GM21717 (cell line): ENCODE measurements around the gene ADGRF1.
"Not testable (repeated sequence)": the region's sequence is repeated elsewhere in the genome, so short reads cannot be mapped to it uniquely, and the experiment has no call there.

ENCODE experiments used
- ATAC-seq: cut with Tn5 transposase; IDR thresholded peaks from one replicate; pipeline ENCODE4 v1.9.1; 2021; ENCODE audit warnings: mild to moderate bottlenecking, moderate library complexity; ENCODE audit not compliant: unreplicated experiment

Gene ADGRF1

GRCh38 chr6:47061309-47062300 is 19.5 kb upstream of the ADGRF1 start:
- no peak for ATAC-seq

- no peak for ATAC-seq
These were observed 17.2 kb upstream of the ADGRF1 start for GRCh38 chr6:47059216-47059885.

GRCh38 chr6:47057830-47058540 is 15.9 kb upstream of the ADGRF1 start:
- no peak for ATAC-seq

- ATAC-seq, result no peak
These were observed 14.7 kb upstream of the ADGRF1 start for GRCh38 chr6:47056832-47057231.

- not testable (repeated sequence) for ATAC-seq
These were observed 12.2 kb upstream of the ADGRF1 start for GRCh38 chr6:47054302-47054701.

GRCh38 chr6:47048638-47049037 is 6.5 kb upstream of the ADGRF1 start:
- ATAC-seq, result no peak

- no peak for ATAC-seq
These were observed 5.6 kb upstream of the ADGRF1 start for GRCh38 chr6:47047479-47048407.

GRCh38 chr6:47047097-47047478 is 5.0 kb upstream of the ADGRF1 start:
- ATAC-seq, result no peak

- no peak for ATAC-seq
These were observed 2.3 kb upstream of the ADGRF1 start for GRCh38 chr6:47044397-47044796.

GRCh38 chr6:47043286-47043685 is 1.2 kb upstream of the ADGRF1 start:
- no peak for ATAC-seq

- ATAC-seq, result no peak
These were observed 391 bp downstream of the ADGRF1 start for GRCh38 chr6:47041741-47042140.

GRCh38 chr6:47034926-47035325 is 7.2 kb downstream of the ADGRF1 start:
- no peak for ATAC-seq

- no peak for ATAC-seq
These were observed 7.7 kb downstream of the ADGRF1 start for GRCh38 chr6:47034421-47034820.

- ATAC-seq, result no peak
These were observed 9.0 kb downstream of the ADGRF1 start for GRCh38 chr6:47032974-47033765.

- ATAC-seq, result no peak
These were observed 10.5 kb downstream of the ADGRF1 start for GRCh38 chr6:47031656-47032055.

GRCh38 chr6:47029865-47030561 is 12.1 kb downstream of the ADGRF1 start:
- ATAC-seq, result no peak

GRCh38 chr6:47028835-47029360 is 13.2 kb downstream of the ADGRF1 start:
- no peak for ATAC-seq

GRCh38 chr6:47027315-47027714 is 14.8 kb downstream of the ADGRF1 start:
- ATAC-seq, result no peak

GRCh38 chr6:47026679-47027078 is 15.5 kb downstream of the ADGRF1 start:
- no peak for ATAC-seq
